ENCODE data around the gene TMPRSS7. TPM values are rescaled to one million over a fixed set of nuclear protein-coding genes. Genes with fewer than 3 reads are reported as not detected.

TMPRSS7 gene
- total and polyA plus RNA-seq, 2 of the 8 experiments (the other 6 are each of a cell fraction or from before 2014, with no cell fraction given), result not detected

GRCh38 chr3:112032098-112032731 lies 2.3 kb upstream of the TMPRSS7 start:
- H3K27me3 ChIP-seq (replicated peaks in 1 of 4; ENCODE audit: control insufficient read depth in 3 of 4, extremely low read depth in 1 of 4, insufficient read depth in 3 of 4, low read length in 3 of 4), result no peaks in the 10 kb centered on the region
- TF ChIP-seq, protein P1, sequence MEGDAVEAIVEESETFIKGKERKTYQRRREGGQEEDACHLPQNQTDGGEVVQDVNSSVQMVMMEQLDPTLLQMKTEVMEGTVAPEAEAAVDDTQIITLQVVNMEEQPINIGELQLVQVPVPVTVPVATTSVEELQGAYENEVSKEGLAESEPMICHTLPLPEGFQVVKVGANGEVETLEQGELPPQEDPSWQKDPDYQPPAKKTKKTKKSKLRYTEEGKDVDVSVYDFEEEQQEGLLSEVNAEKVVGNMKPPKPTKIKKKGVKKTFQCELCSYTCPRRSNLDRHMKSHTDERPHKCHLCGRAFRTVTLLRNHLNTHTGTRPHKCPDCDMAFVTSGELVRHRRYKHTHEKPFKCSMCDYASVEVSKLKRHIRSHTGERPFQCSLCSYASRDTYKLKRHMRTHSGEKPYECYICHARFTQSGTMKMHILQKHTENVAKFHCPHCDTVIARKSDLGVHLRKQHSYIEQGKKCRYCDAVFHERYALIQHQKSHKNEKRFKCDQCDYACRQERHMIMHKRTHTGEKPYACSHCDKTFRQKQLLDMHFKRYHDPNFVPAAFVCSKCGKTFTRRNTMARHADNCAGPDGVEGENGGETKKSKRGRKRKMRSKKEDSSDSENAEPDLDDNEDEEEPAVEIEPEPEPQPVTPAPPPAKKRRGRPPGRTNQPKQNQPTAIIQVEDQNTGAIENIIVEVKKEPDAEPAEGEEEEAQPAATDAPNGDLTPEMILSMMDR (IDR thresholded peaks at IDR 0.05; ENCODE audit: control extremely low read depth in 1 of 3, insufficient read depth in 1 of 3, low read depth in 1 of 3, low read length in 3 of 3), result no peak
- no peak for TF ChIP-seq SP4 (IDR thresholded peaks at IDR 0.05; ENCODE audit: low read length)

More at GRCh38 chr3:112032098-112032731, 2.3 kb upstream of the TMPRSS7 start:
- Histone ChIP-seq H2BK12ac (ENCODE audit: low read depth, low read length) (no peak overlapping the region), H3K36me3 (ENCODE audit: control insufficient read depth in 2 of 4, insufficient read depth in 4 of 4, low read length in 3 of 4) (peaks cover 0 to 3% (median 0%) of the 10 kb centered on the region in 4 experiments; a peak in 1 of 8 replicates), H3K4ac (replicated peaks; ENCODE audit: insufficient read length, low read depth, low read length) (no peak overlapping the region), H2BK120ac (replicated peaks; ENCODE audit: low read depth, low read length) (no peak overlapping the region), H2AK5ac (ENCODE audit: low read depth, low read length) (no peak overlapping the region), H3K4me1 (replicated peaks in 1 of 4; ENCODE audit: control insufficient read depth in 3 of 4, insufficient read depth in 4 of 4, low read length in 3 of 4) (no peaks in the 10 kb centered on the region), H3K79me2 (ENCODE audit: control insufficient read depth in 1 of 2, insufficient read depth in 2 of 2, low read length in 2 of 2) (no peaks in the 10 kb centered on the region), H3K4me2 (ENCODE audit: insufficient read depth in 1 of 2, low read depth in 2 of 2, low read length in 2 of 2) (no peak overlapping the region), H3K23me2 (ENCODE audit: low read depth, low read length) (no peaks in the 10 kb centered on the region), H3K14ac (ENCODE audit: insufficient read length) (no peak overlapping the region), H3K56ac (replicated peaks; ENCODE audit: insufficient read length, low read depth, low read length) (no peak overlapping the region), H4K8ac (ENCODE audit: extremely low read depth, insufficient read depth, low read length) (no peak overlapping the region), H2AFZ (ENCODE audit: low read length) (no peak overlapping the region), H4K91ac (replicated peaks; ENCODE audit: insufficient read length, low read length) (no peak overlapping the region), H2BK20ac (ENCODE audit: low read length) (no peak overlapping the region), H3K18ac (ENCODE audit: extremely low read depth, low read length) (no peak overlapping the region), H3K9ac (replicated peaks in 1 of 4; ENCODE audit: extremely low read depth in 1 of 4, low read depth in 3 of 4, low read length in 3 of 4) (no peak overlapping the region), H2BK5ac (ENCODE audit: low read depth, low read length) (no peak overlapping the region), H3K9me3 (ENCODE audit: insufficient read depth in 2 of 2, low read depth in 1 of 2, low read length in 1 of 2) (peaks cover 7 to 23% of the 10 kb centered on the region in 2 experiments), H3K79me1 (ENCODE audit: low read depth, low read length) (no peaks in the 10 kb centered on the region), H3K27ac (ENCODE audit: low read depth, low read length) (no peak overlapping the region), H3K23ac (ENCODE audit: insufficient read length) (no peak overlapping the region), H2BK15ac (ENCODE audit: low read length) (no peak overlapping the region), H4K20me1 (replicated peaks in 1 of 2; ENCODE audit: control insufficient read depth in 1 of 2, insufficient read depth in 2 of 2, low read length in 2 of 2) (no peaks in the 10 kb centered on the region), H4K5ac (ENCODE audit: insufficient read length, low read depth, low read length) (no peak overlapping the region), H3K4me3 (ENCODE audit: extremely low read depth in 1 of 4, insufficient read depth in 2 of 4, low read depth in 3 of 4, low read length in 4 of 4) (no peak overlapping the region)
- FAIRE-seq (no peak), DNase-seq (ENCODE audit: low read depth in 1 of 2, low spot score in 2 of 2) (no peak)
- ChIA-PET POLR2A (ENCODE audit: partially characterized antibody) (no interaction called here), CTCF (ENCODE audit: partially characterized antibody) (interaction anchor here (0.7 to 5.5 kb wide), 5 partner anchors 10 to 318 kb away, joined by 3 to 40 read pairs (median 4); no protein-coding TSS in a partner anchor)
- WGBS, 2 experiments (ENCODE audit: extremely low coverage in 1 of 2, insufficient coverage in 1 of 2, insufficient read length in 1 of 2, insufficient replicate concordance in 2 of 2, low coverage in 1 of 2, low lambda C conversion rate in 2 of 2, missing lambda C conversion rate in 1 of 2), result 85% methylated on average over 5 of the region's 5 CpGs; no CpG with 5 or more reads in 1 of the 2 experiments
